Neural crest cell (in vitro differentiated cells): ENCODE data around the gene PPP1R15A. TPM values are rescaled to one million over a fixed set of nuclear protein-coding genes. Genes with fewer than 3 reads are reported as not detected.
"Not testable (repeated sequence)": the region's sequence is repeated elsewhere in the genome, so short reads cannot be mapped to it uniquely, and the experiment has no call there.

Experiments
- DNase-seq: peaks from one replicate; pipeline ENCODE4 v3.0.0; 2021; ENCODE audit warnings: low read depth, mixed read lengths, low spot score
- H3K27ac Mint-ChIP-seq: one replicate; pipeline ENCODE4 v1.8.0; 2021; ENCODE audit warnings: mild to moderate bottlenecking, mixed read lengths; ENCODE audit not compliant: unreplicated experiment
- H3K27me3 Mint-ChIP-seq: 2 replicates; pipeline ENCODE4 v1.8.0; 2021; ENCODE audit warnings: low read depth, mild to moderate bottlenecking, mixed read lengths
- H3K36me3 Mint-ChIP-seq: 2 replicates; pipeline ENCODE4 v1.8.0; 2021; ENCODE audit warnings: low read depth, mild to moderate bottlenecking, mixed read lengths
- H3K4me1 Mint-ChIP-seq: 2 replicates; pipeline ENCODE4 v1.8.0; 2021; ENCODE audit warnings: mixed read lengths
- H3K4me3 Mint-ChIP-seq: one replicate; pipeline ENCODE4 v1.8.0; 2021; ENCODE audit warnings: mild to moderate bottlenecking, mixed read lengths
- H3K9me3 Mint-ChIP-seq: 2 replicates; pipeline ENCODE4 v1.8.0; 2021; ENCODE audit warnings: mixed read lengths
- CTCF ChIP-seq: fragments of 200-600 bp; sonication (generic); conservative IDR thresholded peaks from 2 replicates; pipeline ENCODE4 v1.5.0; 2021; ENCODE audit warnings: antibody characterized with exemption, mild to moderate bottlenecking
- total RNA-seq: library from RNA; stranded (reverse); gene quantifications from 2 replicates; pipeline ENCODE4 v1.2.1, GENCODE V29; 2021

The PPP1R15A gene
- total RNA-seq, 1 donor from 2014 or later = 27.5 TPM

GRCh38 chr19:48900477-48901406, 28.5 kb downstream of the PPP1R15A start:
- Mint-ChIP-seq H3K36me3 (peaks cover 9% of the 10 kb centered on the region), H3K9me3 (no peaks in the 10 kb centered on the region)
- no peak for DNase-seq

GRCh38 chr19:48902291-48902690, 30.1 kb downstream of the PPP1R15A start:
- DNase-seq, H3K9me3 Mint-ChIP-seq, H3K27me3 Mint-ChIP-seq, H3K27ac Mint-ChIP-seq: not testable (repeated sequence)
- peaks cover 23% of the 10 kb centered on the region for H3K4me1 Mint-ChIP-seq
- H3K36me3 Mint-ChIP-seq = peaks cover 11% of the 10 kb centered on the region
- peak overlapping the region; percentile 29 for H3K4me3 Mint-ChIP-seq

More at GRCh38 chr19:48900477-48901406, 28.5 kb downstream of the PPP1R15A start:
- peaks cover 23% of the 10 kb centered on the region for H3K4me1 Mint-ChIP-seq
- no peak for TF ChIP-seq CTCF
- peak overlapping the region; percentile 93 for H3K27ac Mint-ChIP-seq
- H3K27me3 Mint-ChIP-seq = no peaks in the 10 kb centered on the region
- H3K4me3 Mint-ChIP-seq = peak overlapping the region; percentile 92

- not testable (repeated sequence) for H3K27me3 Mint-ChIP-seq, DNase-seq, H3K9me3 Mint-ChIP-seq, H3K4me3 Mint-ChIP-seq, H3K27ac Mint-ChIP-seq
- Mint-ChIP-seq H3K36me3 (peaks cover 11% of the 10 kb centered on the region), H3K4me1 (peaks cover 23% of the 10 kb centered on the region)
Measured at GRCh38 chr19:48903788-48904187, 31.6 kb downstream of the PPP1R15A start.

- Mint-ChIP-seq H3K4me1 (peaks cover 11% of the 10 kb centered on the region), H3K27me3 (no peaks in the 10 kb centered on the region), H3K9me3 (no peaks in the 10 kb centered on the region), H3K4me3 (no peak overlapping the region), H3K36me3 (peaks cover 11% of the 10 kb centered on the region), H3K27ac (no peak overlapping the region)
- no peak for DNase-seq
- no peak for TF ChIP-seq CTCF
Measured at GRCh38 chr19:48905664-48906063, 33.4 kb downstream of the PPP1R15A start.

- DNase-seq = no peak
- no peak for TF ChIP-seq CTCF
- Mint-ChIP-seq H3K4me3 (no peak overlapping the region), H3K36me3 (peaks cover 11% of the 10 kb centered on the region), H3K27ac (no peak overlapping the region), H3K27me3 (no peaks in the 10 kb centered on the region), H3K9me3 (no peaks in the 10 kb centered on the region), H3K4me1 (peaks cover 4% of the 10 kb centered on the region)
Measured at GRCh38 chr19:48906324-48906723, 34.1 kb downstream of the PPP1R15A start.

- H3K36me3 Mint-ChIP-seq = peaks cover 11% of the 10 kb centered on the region
- peak overlapping the region; percentile 54 for H3K4me3 Mint-ChIP-seq
- no peak for DNase-seq
- H3K27ac Mint-ChIP-seq = no peak overlapping the region
- no peak for TF ChIP-seq CTCF
- H3K27me3 Mint-ChIP-seq = no peaks in the 10 kb centered on the region
- H3K9me3 Mint-ChIP-seq = no peaks in the 10 kb centered on the region
- peaks cover under 1% of the 10 kb centered on the region for H3K4me1 Mint-ChIP-seq
Measured at GRCh38 chr19:48907671-48908070, 35.5 kb downstream of the PPP1R15A start.

GRCh38 chr19:48909424-48910077, 37.3 kb downstream of the PPP1R15A start:
- H3K4me3 Mint-ChIP-seq, H3K4me1 Mint-ChIP-seq, H3K9me3 Mint-ChIP-seq, H3K27me3 Mint-ChIP-seq, DNase-seq, H3K27ac Mint-ChIP-seq: not testable (repeated sequence)
- peaks cover 18% of the 10 kb centered on the region for H3K36me3 Mint-ChIP-seq
